Smooth muscle cell of the brain vasculature (primary cell): ENCODE results near the gene ODAD3.
A peak's percentile ranks its signal among the peaks of the same experiment; 100 is the strongest.
"Not testable (repeated sequence)": the region's sequence is repeated elsewhere in the genome, so short reads cannot be mapped to it uniquely, and the experiment has no call there.

Source experiments
- DNase-seq: peaks from one replicate; pipeline ENCODE4 v3.0.0-alpha.2; 2012; ENCODE audit warnings: low read depth, low spot score

Gene ODAD3

DNA sequence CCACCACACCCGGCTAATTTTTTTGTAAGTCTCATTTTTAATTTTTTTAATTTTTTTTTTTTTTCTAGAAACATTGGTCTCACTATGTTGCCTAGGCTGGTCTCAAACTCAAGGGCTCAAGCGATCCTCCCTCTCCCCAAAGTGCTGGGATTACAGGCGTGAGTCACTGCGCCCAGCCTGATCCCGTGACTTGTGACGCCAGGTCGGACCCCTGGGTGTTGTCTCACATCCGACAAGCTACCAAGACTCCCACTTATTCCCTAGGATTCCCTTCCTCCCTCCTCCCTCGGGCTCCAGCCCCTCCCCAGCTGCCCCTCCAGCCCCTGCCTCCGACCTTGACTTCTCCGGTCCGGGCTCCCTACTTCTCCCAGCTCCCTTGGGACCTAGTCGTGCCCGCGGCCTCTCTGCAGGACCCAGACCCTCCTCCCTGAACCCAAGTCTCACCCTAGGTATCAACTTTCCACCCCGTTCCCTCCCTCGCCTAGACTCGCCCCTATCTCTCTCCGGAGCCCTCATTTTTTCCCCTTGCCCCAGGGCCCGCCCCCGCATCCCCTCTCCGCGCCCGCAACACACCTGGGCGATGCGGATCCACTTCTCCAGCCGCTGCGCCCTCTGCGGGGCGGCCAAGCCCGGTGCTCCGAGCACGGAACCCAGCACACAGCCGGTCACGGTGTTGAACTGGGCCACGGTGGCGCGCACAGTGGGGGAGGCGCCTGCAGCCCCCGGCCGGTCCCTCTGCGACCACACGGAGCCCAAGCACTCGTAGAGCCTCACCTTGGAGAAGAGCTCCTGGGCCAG lies 28.9 kb downstream of the ODAD3 start:
- DNase-seq, result no peak

DNA sequence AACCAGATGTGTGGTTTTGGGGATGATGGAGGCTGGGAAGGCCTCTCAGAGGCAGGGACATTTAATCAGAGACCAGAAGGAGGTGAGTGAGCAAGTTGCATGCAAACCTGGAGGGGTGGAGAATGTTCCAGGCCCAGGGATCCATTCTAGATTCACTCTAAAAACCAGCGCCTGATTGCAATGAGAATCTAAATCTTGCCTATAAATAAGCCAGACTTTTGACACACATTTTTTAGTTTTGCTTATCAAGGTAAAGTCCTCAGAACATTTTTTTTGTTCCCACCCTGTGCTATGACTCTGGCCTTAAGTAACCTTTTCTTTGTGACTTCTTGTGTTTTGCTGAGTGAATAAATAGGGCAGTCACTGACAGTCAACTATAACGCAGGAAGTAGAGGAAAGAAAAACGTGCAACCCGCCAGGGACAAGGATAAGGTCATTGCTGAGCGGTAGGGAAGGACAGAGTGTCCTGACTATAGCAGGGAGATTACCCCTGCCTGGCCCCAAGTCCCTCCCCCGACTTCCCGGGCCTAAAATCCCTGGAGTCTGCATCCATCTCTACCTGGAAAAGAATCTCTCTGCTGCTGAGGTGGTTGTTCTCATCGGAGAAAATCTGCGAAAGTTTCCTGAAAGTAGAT lies 30.2 kb downstream of the ODAD3 start:
- no peak for DNase-seq

DNA sequence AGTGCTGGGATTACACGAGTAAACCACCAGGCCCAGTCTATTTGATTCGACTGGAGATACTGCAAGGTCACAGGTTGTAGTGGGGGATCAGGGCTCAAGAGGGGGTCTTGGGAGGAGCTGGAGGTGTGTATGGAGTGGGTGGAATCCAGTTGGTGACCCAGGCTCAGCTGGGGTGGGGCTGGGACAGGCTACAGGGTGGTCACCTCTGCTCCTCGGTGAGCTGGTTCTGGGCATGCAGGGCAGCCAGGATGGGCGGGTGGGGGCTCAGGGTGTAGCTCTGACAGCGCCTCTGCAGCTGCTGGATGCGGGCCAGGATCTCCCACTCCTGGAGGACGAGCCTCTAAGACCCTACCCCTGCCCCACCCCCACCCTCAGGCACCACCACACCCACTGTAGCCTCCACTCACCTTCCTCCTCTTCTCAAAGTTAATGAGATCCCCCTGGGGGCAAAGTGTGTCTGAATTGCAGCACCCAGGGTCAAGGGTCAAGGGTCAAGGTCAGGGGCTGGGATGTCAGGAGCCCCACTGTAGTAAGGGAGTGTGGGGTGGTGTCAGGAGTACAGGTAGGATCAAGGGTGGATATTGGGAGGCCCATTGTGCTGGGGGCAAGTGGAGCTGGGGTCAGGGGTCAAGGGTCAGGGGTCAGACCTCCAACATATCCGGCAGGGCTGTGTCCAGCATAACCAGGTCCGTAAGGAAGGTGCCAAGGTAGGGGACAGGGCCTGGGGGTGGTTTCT lies 32.9 kb downstream of the ODAD3 start:
- DNase-seq, result no peak

DNA sequence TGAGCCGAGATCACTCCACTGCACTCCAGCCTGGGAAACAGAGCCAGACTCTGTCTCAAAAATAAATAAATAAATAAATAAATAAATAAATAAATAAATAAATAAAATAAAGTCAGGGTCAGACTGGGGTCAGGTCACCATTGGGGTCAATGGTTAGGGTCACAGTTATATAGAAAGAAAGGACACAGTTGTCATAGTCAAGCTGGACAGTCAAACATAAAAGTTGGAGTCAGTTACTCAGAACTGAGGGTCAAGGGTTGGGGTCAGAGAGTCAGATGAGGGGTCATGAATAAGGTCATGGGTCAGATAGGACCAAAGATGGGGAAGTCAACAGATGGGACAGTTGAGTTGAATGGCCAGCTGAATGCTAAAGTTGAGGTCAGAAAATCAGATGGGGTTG lies 34.1 kb downstream of the ODAD3 start:
- DNase-seq, result no peak

- no peak for DNase-seq
Observed at GRCh38 chr19:11399667-11400066, 35.3 kb downstream of the ODAD3 start.

- no peak for DNase-seq
Observed at GRCh38 chr19:11397089-11397610, 37.8 kb downstream of the ODAD3 start.

GRCh38 chr19:11390933-11391680 lies 43.8 kb downstream of the ODAD3 start:
- DNase-seq, result no peak

- no peak for DNase-seq
Observed at GRCh38 chr19:11390359-11390758, 44.6 kb downstream of the ODAD3 start.

- DNase-seq, result no peak
Observed at GRCh38 chr19:11387162-11388034, 47.5 kb downstream of the ODAD3 start.

- DNase-seq, result no peak
Observed at GRCh38 chr19:11384778-11385129, 50.2 kb downstream of the ODAD3 start.

- no peak for DNase-seq
Observed at GRCh38 chr19:11383706-11384048, 51.2 kb downstream of the ODAD3 start.

- no peak for DNase-seq
Observed at GRCh38 chr19:11382898-11383705, 51.8 kb downstream of the ODAD3 start.

DNA sequence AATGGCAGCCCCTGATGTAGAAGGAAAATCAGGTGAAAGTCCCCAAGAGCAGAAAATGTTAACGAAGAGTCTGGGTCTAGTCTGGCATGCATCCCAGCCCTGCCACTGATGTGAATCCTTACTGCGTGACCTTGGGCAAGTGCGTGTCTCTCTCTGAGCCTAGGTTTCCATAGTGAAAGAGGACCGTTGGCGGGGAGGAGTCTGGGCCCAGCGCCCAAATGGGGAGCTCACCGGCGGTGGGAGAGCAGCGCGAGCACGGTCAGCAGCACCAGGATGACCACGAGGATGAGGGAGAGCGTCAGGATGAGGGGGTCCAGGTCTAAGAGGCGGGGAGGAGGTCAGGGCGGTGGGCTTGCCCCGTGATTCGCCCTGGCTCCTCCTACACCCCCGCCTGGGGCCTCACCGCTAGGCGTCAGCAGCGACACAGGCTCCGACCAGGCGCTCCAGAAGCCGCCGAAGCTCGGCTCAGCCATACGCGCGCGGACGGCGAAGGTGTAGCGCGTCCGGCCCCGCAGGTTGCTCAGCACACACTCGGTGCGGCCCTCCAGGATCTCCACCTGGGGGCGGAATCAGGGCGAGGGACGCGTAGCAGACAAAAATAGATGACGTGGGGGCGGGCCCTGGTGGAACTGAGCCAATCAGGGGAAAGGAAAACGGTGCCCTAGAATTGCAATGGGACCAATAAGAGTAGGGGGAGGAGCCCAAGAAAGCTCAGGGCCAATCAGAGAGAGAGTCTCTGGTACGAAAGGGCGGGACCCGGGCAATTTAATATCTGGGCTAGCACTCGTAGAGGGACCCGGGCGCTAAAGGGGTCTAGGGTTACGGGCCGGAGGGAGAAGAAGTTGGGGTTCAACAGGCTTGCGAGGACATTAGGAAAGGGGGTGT lies 54.0 kb downstream of the ODAD3 start:
- DNase-seq, result peak; percentile 75

DNA sequence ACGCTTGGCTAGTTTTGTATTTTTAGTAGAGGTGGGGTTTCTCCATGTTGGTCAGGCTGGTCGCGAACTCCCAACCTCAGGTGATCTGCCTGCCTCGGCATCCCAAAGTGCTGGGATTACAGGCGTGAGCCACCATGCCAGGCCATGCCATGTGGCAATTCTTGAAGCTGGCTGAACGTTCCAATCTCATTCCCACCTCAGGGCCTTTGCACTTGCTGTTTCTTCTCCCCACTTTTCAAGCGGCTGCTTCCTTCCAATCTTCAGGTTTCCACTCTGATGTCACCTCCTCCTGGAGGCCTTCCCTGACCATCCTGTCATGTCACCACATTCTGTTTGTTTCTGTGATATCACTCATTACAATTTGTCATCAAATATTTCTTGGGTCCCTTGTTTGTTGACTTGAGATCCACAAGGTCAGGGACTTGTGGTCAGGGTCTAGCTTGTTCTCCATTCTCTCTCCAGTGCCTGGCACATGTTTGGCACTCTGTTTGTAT lies 55.0 kb downstream of the ODAD3 start:
- no peak for DNase-seq

- DNase-seq, result not testable (repeated sequence)
Observed at GRCh38 chr19:11379269-11379845, 55.6 kb downstream of the ODAD3 start.

GRCh38 chr19:11378319-11379189 lies 56.4 kb downstream of the ODAD3 start:
- DNase-seq, result no peak

GRCh38 chr19:11377756-11378155 lies 57.2 kb downstream of the ODAD3 start:
- no peak for DNase-seq
